ENCODE measurements around the gene CACNA1F. TPM values are rescaled to one million over a fixed set of nuclear protein-coding genes. Genes with fewer than 3 reads are reported as not detected.

Gene CACNA1F
- total RNA-seq, 1 experiment from 2014 or later: not detected

DNA sequence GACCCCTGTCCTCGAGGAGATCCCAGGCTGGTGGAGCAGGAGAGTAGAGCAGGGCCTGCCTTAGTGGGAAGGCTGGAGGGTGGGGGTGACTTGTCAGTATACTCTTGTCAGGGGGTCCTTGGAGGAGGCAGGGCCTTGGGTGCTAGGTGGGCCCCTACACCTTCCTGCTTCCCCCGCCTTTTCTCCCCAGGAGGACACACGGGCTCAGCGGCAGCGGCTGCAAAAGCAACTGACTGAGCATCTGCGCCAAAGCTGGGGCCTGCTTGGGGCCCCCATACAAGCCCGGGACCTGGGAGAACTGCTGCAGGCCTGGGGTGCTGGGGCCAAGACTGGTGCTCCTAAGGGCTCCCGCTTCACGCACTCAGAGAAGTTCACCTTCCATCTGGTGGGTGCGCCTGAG is 13.4 kb upstream of the CACNA1F start:
- Histone ChIP-seq H3K27me3 (ENCODE audit: insufficient read depth, low read depth) (no peaks in the 10 kb centered on the region), H3K4me1 (replicated peaks; ENCODE audit: insufficient read depth) (no peaks in the 10 kb centered on the region), H3K27ac (no peak overlapping the region), H3K9me3 (ENCODE audit: insufficient read depth, low read depth) (no peaks in the 10 kb centered on the region), H4K20me1 (ENCODE audit: insufficient read depth) (no peaks in the 10 kb centered on the region), H3F3A (ENCODE audit: insufficient read depth, low read depth) (no peaks in the 10 kb centered on the region), H3K9me2 (ENCODE audit: insufficient read depth) (no peaks in the 10 kb centered on the region), H2AFZ (no peak overlapping the region), H3K79me2 (ENCODE audit: low read depth) (no peaks in the 10 kb centered on the region), H3K4me2 (no peak overlapping the region), H3K4me3 (no peak overlapping the region), H3K36me3 (ENCODE audit: low read depth) (no peaks in the 10 kb centered on the region)
- ChIA-PET POLR2A (ENCODE audit: unreplicated experiment) (no interaction called here), CTCF (no interaction called here)
- BruUV-seq (replicated peaks): no TSS peak
- DNase-seq: no peak
- TF ChIP-seq, protein P1, sequence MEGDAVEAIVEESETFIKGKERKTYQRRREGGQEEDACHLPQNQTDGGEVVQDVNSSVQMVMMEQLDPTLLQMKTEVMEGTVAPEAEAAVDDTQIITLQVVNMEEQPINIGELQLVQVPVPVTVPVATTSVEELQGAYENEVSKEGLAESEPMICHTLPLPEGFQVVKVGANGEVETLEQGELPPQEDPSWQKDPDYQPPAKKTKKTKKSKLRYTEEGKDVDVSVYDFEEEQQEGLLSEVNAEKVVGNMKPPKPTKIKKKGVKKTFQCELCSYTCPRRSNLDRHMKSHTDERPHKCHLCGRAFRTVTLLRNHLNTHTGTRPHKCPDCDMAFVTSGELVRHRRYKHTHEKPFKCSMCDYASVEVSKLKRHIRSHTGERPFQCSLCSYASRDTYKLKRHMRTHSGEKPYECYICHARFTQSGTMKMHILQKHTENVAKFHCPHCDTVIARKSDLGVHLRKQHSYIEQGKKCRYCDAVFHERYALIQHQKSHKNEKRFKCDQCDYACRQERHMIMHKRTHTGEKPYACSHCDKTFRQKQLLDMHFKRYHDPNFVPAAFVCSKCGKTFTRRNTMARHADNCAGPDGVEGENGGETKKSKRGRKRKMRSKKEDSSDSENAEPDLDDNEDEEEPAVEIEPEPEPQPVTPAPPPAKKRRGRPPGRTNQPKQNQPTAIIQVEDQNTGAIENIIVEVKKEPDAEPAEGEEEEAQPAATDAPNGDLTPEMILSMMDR (conservative IDR thresholded peaks at IDR 0.05): no peak
- TF ChIP-seq EZH2 (IDR thresholded peaks at IDR 0.05; ENCODE audit: low read depth): no peak
- intact Hi-C loops (cut with micrococcal nuclease; ENCODE audit: unreplicated experiment): no loop called here

DNA sequence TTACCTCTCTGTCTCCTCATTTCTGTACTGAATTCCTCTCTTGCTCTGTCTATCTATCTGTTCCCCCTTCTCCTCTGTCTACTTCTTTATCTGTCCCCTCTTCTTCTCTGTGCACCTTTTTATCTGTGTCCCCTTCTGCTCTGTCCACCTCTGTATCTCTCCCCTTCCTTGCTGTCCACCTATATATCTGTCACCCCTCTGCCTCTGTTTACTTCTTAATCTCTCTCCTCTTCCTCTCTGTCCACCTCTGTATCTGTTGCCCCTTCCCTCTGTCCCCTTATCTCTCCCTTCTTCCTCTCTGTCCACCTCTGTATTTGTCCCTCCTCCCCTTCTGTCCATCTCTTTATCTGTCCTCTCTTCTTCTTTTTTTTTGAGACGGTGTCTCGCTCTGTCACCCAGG is 11.1 kb upstream of the CACNA1F start:
- no peaks in the 10 kb centered on the region for H3K9me2 ChIP-seq (ENCODE audit: insufficient read depth)
- no peak overlapping the region for H3K4me2 ChIP-seq
- no peak for DNase-seq
- TF ChIP-seq EZH2 (IDR thresholded peaks at IDR 0.05; ENCODE audit: low read depth): no peak
- TF ChIP-seq, protein P1 (conservative IDR thresholded peaks at IDR 0.05): no peak
- no peaks in the 10 kb centered on the region for H3K4me1 ChIP-seq (replicated peaks; ENCODE audit: insufficient read depth)
- no peak overlapping the region for H3K4me3 ChIP-seq
- H3K27ac ChIP-seq: no peak overlapping the region
- H2AFZ ChIP-seq: no peak overlapping the region
- ChIA-PET POLR2A (ENCODE audit: unreplicated experiment) (no interaction called here), CTCF (no interaction called here)
- H3K79me2 ChIP-seq (ENCODE audit: low read depth): no peaks in the 10 kb centered on the region
- no peaks in the 10 kb centered on the region for H3F3A ChIP-seq (ENCODE audit: insufficient read depth, low read depth)
- no peaks in the 10 kb centered on the region for H3K36me3 ChIP-seq (ENCODE audit: low read depth)
- intact Hi-C loops (cut with micrococcal nuclease; ENCODE audit: unreplicated experiment): no loop called here
- H4K20me1 ChIP-seq (ENCODE audit: insufficient read depth): no peaks in the 10 kb centered on the region
- no TSS peak for BruUV-seq (replicated peaks)
- no peaks in the 10 kb centered on the region for H3K27me3 ChIP-seq (ENCODE audit: insufficient read depth, low read depth)
- no peaks in the 10 kb centered on the region for H3K9me3 ChIP-seq (ENCODE audit: insufficient read depth, low read depth)

DNA sequence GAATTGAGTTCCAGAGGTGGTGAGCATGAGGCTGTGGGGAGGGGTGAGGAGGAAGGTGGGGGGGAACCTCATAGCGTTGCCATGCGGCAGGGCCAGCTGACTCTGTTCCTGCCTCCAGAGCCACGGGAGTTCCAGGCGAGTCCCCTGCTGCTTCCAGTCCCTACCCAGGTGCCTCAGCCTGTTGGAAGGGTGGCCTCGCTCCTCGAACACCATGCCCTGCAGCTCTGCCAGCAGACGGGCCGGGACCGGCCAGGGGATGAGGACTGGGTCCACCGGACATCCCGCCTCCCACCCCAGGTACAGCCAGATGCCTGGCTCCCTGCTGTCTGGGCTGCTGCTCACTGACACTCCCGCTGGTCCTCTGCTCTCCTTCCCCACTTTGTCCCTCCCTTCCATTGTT is 10.0 kb upstream of the CACNA1F start:
- no peak overlapping the region for H3K4me3 ChIP-seq
- BruUV-seq (replicated peaks): no TSS peak
- H3K27ac ChIP-seq: no peak overlapping the region
- CTCF ChIA-PET: no interaction called here
- intact Hi-C loops (cut with micrococcal nuclease; ENCODE audit: unreplicated experiment): no loop called here
- no peak overlapping the region for H3K4me2 ChIP-seq
- no peaks in the 10 kb centered on the region for H3F3A ChIP-seq (ENCODE audit: insufficient read depth, low read depth)
- no peak for DNase-seq
- H3K27me3 ChIP-seq (ENCODE audit: insufficient read depth, low read depth): no peaks in the 10 kb centered on the region
- no peaks in the 10 kb centered on the region for H3K79me2 ChIP-seq (ENCODE audit: low read depth)
- POLR2A ChIA-PET (ENCODE audit: unreplicated experiment): no interaction called here
- no peaks in the 10 kb centered on the region for H3K9me3 ChIP-seq (ENCODE audit: insufficient read depth, low read depth)
- H2AFZ ChIP-seq: no peak overlapping the region
- H3K36me3 ChIP-seq (ENCODE audit: low read depth): no peaks in the 10 kb centered on the region
- H3K9me2 ChIP-seq (ENCODE audit: insufficient read depth): no peaks in the 10 kb centered on the region
- no peak for TF ChIP-seq EZH2 (IDR thresholded peaks at IDR 0.05; ENCODE audit: low read depth)
- TF ChIP-seq, protein P1 (conservative IDR thresholded peaks at IDR 0.05): no peak
- no peaks in the 10 kb centered on the region for H3K4me1 ChIP-seq (replicated peaks; ENCODE audit: insufficient read depth)
- no peaks in the 10 kb centered on the region for H4K20me1 ChIP-seq (ENCODE audit: insufficient read depth)
